ENCODE results near the gene SPATA24.
A peak's percentile ranks its signal among the peaks of the same experiment; 100 is the strongest.
"Not testable (repeated sequence)": the region's sequence is repeated elsewhere in the genome, so short reads cannot be mapped to it uniquely, and the experiment has no call there.

The SPATA24 gene, protein sequence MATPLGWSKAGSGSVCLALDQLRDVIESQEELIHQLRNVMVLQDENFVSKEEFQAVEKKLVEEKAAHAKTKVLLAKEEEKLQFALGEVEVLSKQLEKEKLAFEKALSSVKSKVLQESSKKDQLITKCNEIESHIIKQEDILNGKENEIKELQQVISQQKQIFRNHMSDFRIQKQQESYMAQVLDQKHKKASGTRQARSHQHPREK

GRCh38 chr5:139403787-139404483 lies at the start of gene SPATA24:
SPATA24 (minus strand) TSS chr5:139404089; CDS start chr5:139404060, 29 bp downstream.
- DNase-seq (ENCODE audit: low read depth in 2 of 2, low spot score in 1 of 2) = peak; percentile 96 to 97

DNA sequence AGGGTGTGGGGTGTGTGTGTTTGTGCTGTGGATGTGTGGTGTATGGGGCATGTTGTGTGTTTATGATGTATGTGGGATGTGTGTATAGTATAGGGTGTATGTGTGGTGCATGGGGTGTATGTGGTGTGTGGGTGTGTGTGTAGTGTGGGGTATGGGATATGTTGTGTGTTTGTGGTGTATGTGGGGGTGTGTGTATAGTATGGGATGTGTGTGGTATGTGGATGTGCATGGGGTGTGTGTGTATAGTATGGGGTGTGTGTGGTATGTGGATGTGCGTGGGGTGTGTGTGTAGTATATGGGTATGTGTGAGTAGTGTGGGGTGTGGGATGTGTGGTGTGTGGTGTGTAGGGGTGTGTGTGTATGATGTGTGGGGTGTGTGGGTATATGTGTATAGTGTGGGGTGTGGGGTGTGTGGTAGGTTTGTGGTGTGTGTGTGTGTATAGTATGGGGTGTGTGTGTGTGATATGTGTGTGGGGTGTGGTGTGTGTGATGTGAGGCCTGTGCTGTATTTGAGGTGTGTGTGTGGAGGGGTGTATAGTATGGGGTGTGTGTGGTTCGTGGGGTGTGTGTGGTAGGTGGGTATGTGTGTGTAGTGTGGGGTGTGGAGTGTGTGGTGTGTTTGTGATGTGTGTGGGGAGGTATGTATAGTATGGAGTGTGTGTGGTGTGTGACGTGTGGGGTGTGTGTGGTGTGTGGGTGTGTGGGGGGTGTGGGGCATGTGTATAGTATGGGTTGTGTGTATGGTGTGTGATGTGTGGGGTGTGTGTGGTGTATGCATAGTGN lies 48.2 kb upstream of the SPATA24 start:
- DNase-seq (ENCODE audit: low read depth in 2 of 2, low spot score in 1 of 2) = no peak

- no peak for DNase-seq (ENCODE audit: low read depth in 2 of 2, low spot score in 1 of 2)
These were observed 47.3 kb upstream of the SPATA24 start for GRCh38 chr5:139451176-139451575.

DNA sequence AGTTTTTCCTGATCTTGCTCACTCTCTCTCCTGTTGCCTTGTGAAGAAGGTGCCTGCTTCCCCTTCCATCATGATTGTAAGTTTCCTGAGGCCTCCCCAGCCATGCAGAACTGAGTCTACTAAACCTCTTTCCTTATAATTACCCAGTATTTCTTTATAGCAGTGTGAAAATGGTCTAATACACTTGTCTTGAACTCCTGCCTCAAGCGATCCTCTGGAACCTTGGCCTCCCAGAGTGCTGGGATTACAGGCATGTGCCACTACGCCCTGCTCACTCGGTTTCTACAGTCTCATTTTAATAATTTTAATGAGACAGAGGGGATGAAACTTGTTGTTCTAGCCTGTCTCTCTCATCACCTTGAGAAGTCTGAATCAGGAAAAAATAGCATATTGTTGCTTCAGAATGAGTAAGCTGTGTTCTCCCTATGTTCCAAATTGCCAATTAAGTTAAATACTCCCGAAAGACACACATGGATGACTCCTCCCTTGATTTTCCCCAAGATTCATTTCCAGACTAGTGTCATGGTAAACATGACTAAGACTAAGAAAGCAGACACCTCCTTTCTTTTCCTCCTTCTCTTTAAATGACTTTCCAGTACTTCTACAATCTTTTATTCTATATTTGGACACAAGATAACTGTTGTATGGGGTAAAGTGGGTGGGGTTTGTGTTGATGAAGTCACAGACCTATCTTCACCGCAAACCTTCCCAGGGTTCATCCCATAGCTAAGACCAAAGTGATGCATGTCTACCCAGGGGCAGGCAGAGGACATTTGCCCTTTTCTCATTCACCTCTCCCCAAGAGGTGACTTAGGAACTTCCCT lies 43.3 kb upstream of the SPATA24 start:
- DNase-seq (ENCODE audit: low read depth in 2 of 2, low spot score in 1 of 2) = no peak

- no peak for DNase-seq (ENCODE audit: low read depth in 2 of 2, low spot score in 1 of 2)
These were observed 41.7 kb upstream of the SPATA24 start for GRCh38 chr5:139445325-139446170.

DNA sequence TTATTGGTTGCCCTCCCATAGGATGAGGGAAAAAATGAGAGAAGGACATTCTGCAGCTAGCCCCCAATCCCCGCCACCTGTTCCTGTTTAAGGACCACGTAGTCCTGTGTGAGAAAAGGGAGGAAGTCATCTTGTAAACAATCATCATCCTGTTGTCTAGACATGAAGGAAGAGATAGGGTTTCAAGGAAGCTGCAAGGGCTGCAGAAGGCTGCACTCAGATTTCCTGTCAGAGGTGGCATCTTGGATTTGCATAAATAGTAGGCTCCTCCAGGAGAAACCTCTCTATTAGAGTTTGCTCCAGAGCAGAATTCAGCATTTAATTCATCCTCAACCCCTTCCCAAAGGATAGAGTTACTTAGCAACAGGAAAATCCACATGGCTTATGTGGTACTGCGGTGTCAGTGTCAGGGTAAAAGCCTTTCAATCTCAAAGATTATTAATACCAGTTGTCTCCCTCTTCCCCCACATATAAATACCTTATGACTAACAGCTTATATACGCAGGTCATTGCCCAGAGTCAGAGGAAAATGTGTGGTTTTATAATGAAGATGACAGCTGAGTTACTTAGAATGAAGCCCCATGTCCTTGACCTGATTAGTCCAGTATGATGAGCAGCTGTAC lies 40.1 kb upstream of the SPATA24 start:
- DNase-seq (ENCODE audit: low read depth in 2 of 2, low spot score in 1 of 2) = no peak

DNA sequence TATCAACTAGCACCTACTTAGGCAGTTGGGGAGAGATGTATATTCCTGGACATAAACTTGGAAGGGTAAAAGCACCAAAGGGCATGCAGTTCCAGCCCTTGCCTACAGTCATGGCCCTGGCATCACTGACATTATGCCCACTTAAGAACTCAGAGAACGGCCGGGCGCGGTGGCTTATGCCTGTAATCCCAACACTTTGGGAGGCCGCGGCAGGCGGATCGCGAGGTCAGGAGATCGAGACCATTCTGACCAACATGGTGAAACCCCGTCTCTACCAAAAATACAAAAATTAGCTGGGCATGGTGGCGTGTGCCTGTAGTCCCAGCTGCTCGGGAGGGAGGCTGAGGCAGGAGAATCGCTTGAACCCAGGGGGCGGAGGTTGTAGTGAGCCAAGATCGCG lies 36.5 kb upstream of the SPATA24 start:
- DNase-seq (ENCODE audit: low read depth in 2 of 2, low spot score in 1 of 2) = not testable (repeated sequence)

DNA sequence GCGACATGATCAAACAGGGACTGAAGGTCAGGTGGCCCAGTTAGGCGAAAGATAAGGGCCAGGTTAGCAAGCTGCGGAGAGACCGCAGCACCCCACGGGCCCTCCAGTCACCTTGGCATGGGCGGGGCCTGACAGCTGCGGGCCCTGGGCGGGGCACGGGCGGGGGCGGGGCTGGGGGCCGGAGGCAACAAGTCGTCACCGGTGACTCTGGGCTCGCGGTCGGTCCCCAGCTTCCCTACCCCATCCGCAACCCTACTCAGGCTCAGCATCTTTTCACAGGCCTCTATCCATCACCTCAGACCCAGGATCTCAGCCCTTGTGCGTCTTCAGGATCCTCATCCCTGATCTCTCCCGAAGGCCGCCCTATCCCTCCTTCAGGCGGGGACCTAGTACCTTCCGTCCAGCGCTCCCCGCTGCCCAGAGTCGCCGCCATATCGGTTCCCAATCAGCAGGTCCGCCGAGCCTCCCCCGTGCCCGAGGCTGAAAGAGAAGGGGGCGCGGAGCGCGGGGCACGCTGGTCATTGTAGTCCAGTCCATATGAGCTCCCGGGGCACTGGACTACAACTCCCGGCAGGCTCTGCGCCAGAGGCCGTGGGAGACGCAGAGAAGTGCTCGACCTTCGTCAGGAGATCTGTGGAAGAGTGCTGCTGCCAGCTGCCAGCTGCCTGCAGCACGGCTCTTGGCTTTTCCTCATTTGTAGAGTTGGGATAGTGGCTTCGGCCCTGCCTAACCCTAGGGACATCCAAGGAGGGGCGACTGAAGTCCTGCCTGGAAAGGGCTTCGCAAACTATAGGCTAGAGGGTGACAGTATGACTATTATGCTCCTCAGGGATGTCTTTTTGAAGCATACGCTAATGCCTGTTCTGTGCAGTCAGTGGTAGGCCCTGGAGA lies 35.4 kb upstream of the SPATA24 start, which contains the start of gene DNAJC18:
Gene DNAJC18, minus strand, starts transcription at position 513 of the 891 bp plus-strand sequence. Its CDS starts 80 bp downstream, at position 433.
- peak; percentile 68 to 76 for DNase-seq (ENCODE audit: low read depth in 2 of 2, low spot score in 1 of 2)

GRCh38 chr5:139438707-139439012 lies 34.8 kb upstream of the SPATA24 start:
- DNase-seq (ENCODE audit: low read depth in 2 of 2, low spot score in 1 of 2) = no peak

- no peak for DNase-seq (ENCODE audit: low read depth in 2 of 2, low spot score in 1 of 2)
These were observed 31.8 kb upstream of the SPATA24 start for GRCh38 chr5:139435676-139436075.

DNA sequence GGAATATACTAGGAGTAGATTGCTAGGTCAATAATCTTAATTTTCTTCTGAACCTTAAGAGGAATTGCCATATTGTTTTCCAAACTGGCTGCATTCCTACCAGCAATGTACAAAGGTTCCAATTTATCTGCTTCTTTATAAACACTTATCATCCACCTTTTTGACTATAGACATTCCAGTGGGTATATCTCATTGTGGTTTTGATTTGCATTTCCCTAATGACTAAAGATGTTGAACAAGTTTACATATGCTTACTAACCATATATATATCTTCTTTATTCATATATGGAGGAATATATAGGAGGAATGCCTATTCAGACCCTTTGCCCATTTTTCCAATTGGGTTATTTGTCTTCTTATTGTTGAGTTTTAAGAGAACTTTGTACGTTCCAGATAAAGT lies 27.8 kb upstream of the SPATA24 start:
- DNase-seq (ENCODE audit: low read depth in 2 of 2, low spot score in 1 of 2) = no peak

DNA sequence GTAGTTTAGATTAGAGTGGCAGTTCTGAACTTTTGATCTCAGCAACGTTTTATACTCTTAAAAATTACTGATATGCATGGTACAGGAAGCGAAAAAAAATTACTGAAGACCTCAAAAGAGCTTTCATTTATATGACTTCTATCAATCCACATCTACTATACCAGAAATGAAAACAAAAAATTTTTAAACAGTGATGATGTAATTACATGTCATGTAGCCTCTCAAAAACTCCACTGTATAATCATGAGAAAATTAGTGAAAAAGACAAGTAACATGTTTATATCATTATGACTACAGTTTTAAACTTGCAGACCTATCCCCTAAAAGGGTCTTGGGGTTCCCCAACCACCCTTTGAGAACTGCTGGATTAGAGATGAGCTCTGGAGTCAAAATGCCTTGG lies 26.1 kb upstream of the SPATA24 start:
- DNase-seq (ENCODE audit: low read depth in 2 of 2, low spot score in 1 of 2) = no peak

- DNase-seq (ENCODE audit: low read depth in 2 of 2, low spot score in 1 of 2) = no peak
These were observed 22.5 kb upstream of the SPATA24 start for GRCh38 chr5:139426203-139426885.

GRCh38 chr5:139425497-139425896 lies 21.6 kb upstream of the SPATA24 start:
- no peak for DNase-seq (ENCODE audit: low read depth in 2 of 2, low spot score in 1 of 2)

- DNase-seq (ENCODE audit: low read depth in 2 of 2, low spot score in 1 of 2) = no peak
These were observed 18.5 kb upstream of the SPATA24 start for GRCh38 chr5:139422307-139422893.

- no peak for DNase-seq (ENCODE audit: low read depth in 2 of 2, low spot score in 1 of 2)
These were observed 15.6 kb upstream of the SPATA24 start for GRCh38 chr5:139419226-139420192.

GRCh38 chr5:139418793-139419192 lies 14.9 kb upstream of the SPATA24 start:
- no peak for DNase-seq (ENCODE audit: low read depth in 2 of 2, low spot score in 1 of 2)

All from stimulated activated CD8-positive, alpha-beta memory T cell treated with anti-CD3 and anti-CD28 coated beads, Interleukin-4, amount 100 ng/mL, for 4 hours (primary cell).